DND-41 (cell line): ENCODE results near the gene PHF3.

Experiments
- CTCF ChIP-seq: IDR thresholded peaks from 2 replicates; pipeline ENCODE4 v1.5.1; 2012; ENCODE audit warnings: borderline replicate concordance, low read length, moderate library complexity, mild to moderate bottlenecking; ENCODE audit not compliant: poor library complexity, severe bottlenecking; ENCODE audit errors: extremely low read depth
- EZH2 ChIP-seq: IDR thresholded peaks from 3 replicates; pipeline ENCODE4 v1.6.1; 2012; ENCODE audit warnings: borderline replicate concordance, low read depth, mild to moderate bottlenecking, moderate library complexity, low read length, inconsistent platforms; ENCODE audit not compliant: severe bottlenecking

- TF ChIP-seq CTCF (no peak), EZH2 (no peak)
Measured at GRCh38 chr6:63690221-63690620, 54.6 kb downstream of the PHF3 start.
